Karpas-422 (cell line): ENCODE results near the gene TOR3A. TPM values are rescaled to one million over a fixed set of nuclear protein-coding genes. Genes with fewer than 3 reads are reported as not detected.

Experiments used
- DNase-seq: peaks from one replicate; pipeline ENCODE4 v3.0.0-alpha.2; 2015
- H2AFZ ChIP-seq: fragments of 200-600 bp; sonication (generic); 2 replicates; pipeline ENCODE4 v1.6.1; 2014; ENCODE audit warnings: antibody characterized with exemption, low read length, mixed read lengths
- H3K27ac ChIP-seq: fragments of 200-600 bp; sonication (generic); 2 replicates; pipeline ENCODE4 v1.5.1; 2014; ENCODE audit warnings: mild to moderate bottlenecking, low read length, moderate library complexity
- H3K27me3 ChIP-seq: fragments of 200-600 bp; sonication (generic); 2 replicates; pipeline ENCODE4 v1.6.1; 2014; ENCODE audit warnings: low read length, mixed read lengths
- H3K36me3 ChIP-seq: fragments of 200-600 bp; sonication (generic); 2 replicates; pipeline ENCODE4 v1.6.1; 2014; ENCODE audit warnings: low read length, mixed read lengths; ENCODE audit not compliant: insufficient read depth
- H3K4me1 ChIP-seq: fragments of 200-600 bp; sonication (generic); 2 replicates; pipeline ENCODE4 v1.6.1; 2014; ENCODE audit warnings: mild to moderate bottlenecking, low read length, mixed read lengths
- H3K4me2 ChIP-seq: fragments of 200-600 bp; sonication (generic); 2 replicates; pipeline ENCODE4 v1.6.1; 2014; ENCODE audit warnings: low read length, low read depth, mild to moderate bottlenecking; ENCODE audit not compliant: poor library complexity, severe bottlenecking
- H3K4me3 ChIP-seq: fragments of 200-600 bp; sonication (generic); 2 replicates; pipeline ENCODE4 v1.5.1; 2014; ENCODE audit warnings: mild to moderate bottlenecking, antibody characterized with exemption, low read length, mixed read lengths
- H3K79me2 ChIP-seq: fragments of 200-600 bp; sonication (generic); 2 replicates; pipeline ENCODE4 v1.6.1; 2014; ENCODE audit warnings: mild to moderate bottlenecking, low read length, mixed read lengths
- H3K9ac ChIP-seq: fragments of 200-600 bp; sonication (generic); 2 replicates; pipeline ENCODE4 v1.6.0; 2014; ENCODE audit warnings: low read length
- H3K9me2 ChIP-seq: fragments of 200-600 bp; sonication (generic), shearing (Covaris generic); replicated peaks from 2 replicates; pipeline ENCODE4 v1.6.0; 2014; ENCODE audit warnings: mild to moderate bottlenecking, low read length, moderate library complexity; ENCODE audit not compliant: insufficient read depth
- H3K9me3 ChIP-seq: fragments of 300-700, 200-600 bp; sonication (generic); 2 replicates; pipeline ENCODE4 v1.6.1; 2014; ENCODE audit warnings: low read length, mixed read lengths
- H4K20me1 ChIP-seq: fragments of 200-600 bp; sonication (generic); 2 replicates; pipeline ENCODE4 v1.6.1; 2014; ENCODE audit warnings: mild to moderate bottlenecking, antibody characterized with exemption, low read length, low read depth; ENCODE audit not compliant: insufficient read depth
- total RNA-seq: library from RNA; depleted of rRNA; stranded (reverse); fragments of >200 nt; shearing (Covaris generic); gene quantifications from 2 replicates; pipeline ENCODE4 v1.2.3, GENCODE V29; 2014; ENCODE audit warnings: low replicate concordance

TOR3A gene
- total RNA-seq, 1 experiment from 2014 or later: 83.1 TPM

DNA sequence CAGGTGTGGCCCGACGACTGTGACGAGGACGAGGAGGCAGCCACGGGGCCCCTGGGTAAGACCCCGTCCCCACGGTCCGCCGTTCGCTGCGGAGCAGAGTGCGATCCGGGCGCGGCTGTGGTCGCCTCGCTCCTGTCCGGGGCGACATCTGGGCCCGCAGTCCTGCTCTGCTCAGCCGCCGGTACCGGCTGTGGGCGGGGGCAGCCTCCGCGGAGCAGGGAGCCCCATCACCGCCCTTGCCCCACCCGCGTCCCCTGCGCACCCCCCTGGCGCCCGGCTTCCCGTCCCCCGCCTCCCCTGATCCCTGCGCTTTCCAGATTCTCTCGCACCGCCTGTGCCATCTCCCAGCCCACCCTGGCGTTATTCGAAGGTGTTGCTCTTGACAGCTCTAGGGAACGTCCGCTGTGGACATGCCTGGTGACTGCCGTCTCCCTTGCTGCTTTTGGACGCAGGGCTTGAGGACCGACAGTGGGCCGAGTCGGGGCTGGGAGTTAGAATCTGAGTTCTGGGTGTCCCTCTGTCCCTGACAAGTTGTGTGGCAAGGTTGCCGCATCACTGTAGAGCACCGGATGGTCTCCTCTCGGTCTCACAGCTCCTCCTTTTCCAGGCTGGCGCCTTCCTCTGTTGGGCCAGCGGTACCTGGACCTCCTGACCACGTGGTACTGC, 596 bp downstream of the TOR3A start:
- Histone ChIP-seq H3K27ac (peak overlapping the region; percentile 91), H3K9ac (peak overlapping the region; percentile 99), H3K36me3 (peaks cover 13% of the 10 kb centered on the region), H2AFZ (no peak overlapping the region; the same call in 1 of the 2 replicates), H3K4me2 (peak overlapping the region; percentile 92), H3K9me2 (no peaks in the 10 kb centered on the region), H3K27me3 (no peaks in the 10 kb centered on the region), H3K4me3 (peak overlapping the region; percentile 94), H3K9me3 (no peaks in the 10 kb centered on the region), H3K79me2 (peaks cover 43% of the 10 kb centered on the region), H3K4me1 (peaks cover 55% of the 10 kb centered on the region), H4K20me1 (peaks cover 7% of the 10 kb centered on the region; the same call in 1 of the 2 replicates)
- peak; percentile 75 for DNase-seq

DNA sequence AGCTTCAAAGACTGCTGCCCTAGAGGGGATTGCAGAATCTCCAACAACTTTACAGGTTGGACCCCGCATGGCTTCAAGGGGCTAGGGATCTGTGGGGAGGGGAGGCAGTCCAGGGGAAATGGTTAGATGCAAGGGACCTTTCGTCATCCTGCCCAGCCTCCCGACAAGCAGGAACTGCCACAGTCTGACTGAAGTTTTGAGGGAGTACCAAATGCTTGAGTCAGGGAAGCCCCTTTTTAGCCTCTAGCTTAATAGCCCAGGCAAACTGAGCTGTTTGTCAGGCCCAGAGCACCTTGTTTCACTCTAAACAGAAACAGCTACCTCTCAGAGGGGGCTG, 1.1 kb downstream of the TOR3A start:
- Histone ChIP-seq H3K9ac (peak overlapping the region; percentile 99), H2AFZ (no peak overlapping the region), H4K20me1 (peaks cover 10% of the 10 kb centered on the region; the same call in 1 of the 2 replicates), H3K79me2 (peaks cover 46% of the 10 kb centered on the region), H3K9me2 (no peaks in the 10 kb centered on the region), H3K9me3 (no peaks in the 10 kb centered on the region), H3K4me1 (peaks cover 60% of the 10 kb centered on the region), H3K27ac (peak overlapping the region; percentile 91), H3K4me2 (peak overlapping the region; percentile 92), H3K27me3 (no peaks in the 10 kb centered on the region), H3K4me3 (peak overlapping the region; percentile 94), H3K36me3 (peaks cover 16% of the 10 kb centered on the region)
- DNase-seq: peak; percentile 71

DNA sequence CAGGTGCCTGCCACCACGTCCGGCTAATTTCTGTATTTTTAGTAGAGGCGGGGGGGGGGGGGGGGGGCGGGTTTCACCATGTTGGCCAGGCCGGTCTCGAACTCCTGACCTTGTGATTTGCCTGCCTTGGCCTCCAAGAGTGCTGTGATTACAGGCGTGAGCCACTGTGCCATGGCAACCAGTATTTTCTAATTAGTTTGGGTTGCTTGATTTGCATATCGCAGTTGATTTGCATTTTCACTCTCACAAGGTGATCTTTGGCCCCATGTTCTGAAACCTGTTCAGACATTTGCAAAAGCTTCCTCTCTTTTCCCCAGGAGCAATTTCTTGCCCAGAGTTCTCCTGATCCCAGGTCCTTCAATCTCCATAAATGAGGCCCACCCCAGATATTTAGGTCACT, 1.7 kb downstream of the TOR3A start:
- no peaks in the 10 kb centered on the region for H3K27me3 ChIP-seq
- DNase-seq: peak; percentile 89
- H3K4me2 ChIP-seq: peak overlapping the region; percentile 92
- H3K4me1 ChIP-seq: peaks cover 66% of the 10 kb centered on the region
- no peak overlapping the region for H2AFZ ChIP-seq
- peaks cover 10% of the 10 kb centered on the region; the same call in 1 of the 2 replicates for H4K20me1 ChIP-seq
- peak overlapping the region; percentile 99 for H3K9ac ChIP-seq
- peaks cover 20% of the 10 kb centered on the region for H3K36me3 ChIP-seq
- no peaks in the 10 kb centered on the region for H3K9me3 ChIP-seq
- H3K4me3 ChIP-seq: peak overlapping the region; percentile 94
- H3K79me2 ChIP-seq: peaks cover 49% of the 10 kb centered on the region
- no peaks in the 10 kb centered on the region for H3K9me2 ChIP-seq
- peak overlapping the region; percentile 93 for H3K27ac ChIP-seq

DNA sequence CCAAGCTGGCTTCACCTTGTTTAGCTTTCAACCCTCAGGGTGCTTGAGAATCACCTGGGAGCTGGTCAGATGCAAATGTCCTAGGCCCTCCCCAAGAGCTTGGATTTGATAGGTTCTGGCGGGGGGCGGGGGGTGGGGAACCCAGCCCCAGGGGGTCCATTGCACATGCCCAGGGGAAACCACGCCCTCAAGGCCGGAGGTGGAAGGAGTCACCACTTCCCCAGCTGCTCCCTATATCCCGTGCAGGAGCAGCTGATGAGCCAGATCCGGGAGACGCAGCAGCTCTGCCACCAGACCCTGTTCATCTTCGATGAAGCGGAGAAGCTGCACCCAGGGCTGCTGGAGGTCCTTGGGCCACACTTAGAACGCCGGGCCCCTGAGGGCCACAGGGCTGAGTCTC, 5.8 kb downstream of the TOR3A start:
- peak overlapping the region; percentile 88 for H3K27ac ChIP-seq
- peaks cover 49% of the 10 kb centered on the region for H3K36me3 ChIP-seq
- H3K79me2 ChIP-seq: peaks cover 66% of the 10 kb centered on the region
- no peak overlapping the region for H2AFZ ChIP-seq
- H3K9me3 ChIP-seq: no peaks in the 10 kb centered on the region
- H3K27me3 ChIP-seq: no peaks in the 10 kb centered on the region
- H4K20me1 ChIP-seq: peaks cover 10% of the 10 kb centered on the region; the same call in 1 of the 2 replicates
- H3K4me3 ChIP-seq: peak overlapping the region; percentile 57
- H3K4me1 ChIP-seq: peaks cover 85% of the 10 kb centered on the region
- peak overlapping the region; percentile 54 for H3K9ac ChIP-seq
- peak; percentile 89 for DNase-seq
- H3K4me2 ChIP-seq: peak overlapping the region; percentile 59
- H3K9me2 ChIP-seq: no peaks in the 10 kb centered on the region

DNA sequence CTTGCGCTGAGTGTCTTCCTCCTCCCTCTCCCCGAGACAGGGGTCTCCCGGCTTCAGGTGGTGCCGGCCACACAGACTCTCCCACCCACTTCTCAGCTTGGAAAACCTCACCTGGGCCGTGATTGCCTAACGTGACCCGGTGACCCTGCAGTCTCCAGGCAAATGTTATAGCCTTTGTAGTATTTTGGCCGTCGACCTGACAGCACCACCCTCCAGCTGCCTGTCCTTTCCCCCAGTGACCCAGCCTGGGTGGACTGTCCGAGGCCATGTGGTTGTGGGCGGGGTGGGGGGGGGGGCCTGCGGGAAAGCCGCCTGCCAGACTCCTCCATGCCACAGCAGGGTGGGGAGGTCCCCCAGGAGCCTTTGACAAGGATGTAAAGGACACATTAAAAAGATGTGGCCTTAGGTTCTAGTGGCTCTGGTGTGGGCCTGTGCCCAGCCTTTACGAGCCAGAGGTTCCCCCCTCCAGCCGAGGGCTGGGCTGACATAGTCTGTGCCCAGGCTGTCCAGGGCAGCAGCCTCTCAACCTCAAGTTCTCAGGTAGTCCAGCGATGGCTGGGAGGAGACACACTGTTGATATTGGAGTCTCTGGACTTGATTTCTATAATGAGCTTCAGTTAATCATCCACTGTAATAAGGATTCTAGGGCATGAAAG, 8.1 kb downstream of the TOR3A start:
- H3K36me3 ChIP-seq: peaks cover 65% of the 10 kb centered on the region
- peaks cover 67% of the 10 kb centered on the region for H3K4me1 ChIP-seq
- no peak overlapping the region for H3K4me2 ChIP-seq
- peaks cover 45% of the 10 kb centered on the region for H3K79me2 ChIP-seq
- no peaks in the 10 kb centered on the region for H3K9me3 ChIP-seq
- DNase-seq: no peak
- no peak overlapping the region for H2AFZ ChIP-seq
- no peaks in the 10 kb centered on the region for H3K27me3 ChIP-seq
- peak overlapping the region; percentile 88 for H3K27ac ChIP-seq
- no peaks in the 10 kb centered on the region for H3K9me2 ChIP-seq
- H4K20me1 ChIP-seq: peaks cover 10% of the 10 kb centered on the region; the same call in 1 of the 2 replicates
- no peak overlapping the region for H3K4me3 ChIP-seq
- H3K9ac ChIP-seq: no peak overlapping the region

DNA sequence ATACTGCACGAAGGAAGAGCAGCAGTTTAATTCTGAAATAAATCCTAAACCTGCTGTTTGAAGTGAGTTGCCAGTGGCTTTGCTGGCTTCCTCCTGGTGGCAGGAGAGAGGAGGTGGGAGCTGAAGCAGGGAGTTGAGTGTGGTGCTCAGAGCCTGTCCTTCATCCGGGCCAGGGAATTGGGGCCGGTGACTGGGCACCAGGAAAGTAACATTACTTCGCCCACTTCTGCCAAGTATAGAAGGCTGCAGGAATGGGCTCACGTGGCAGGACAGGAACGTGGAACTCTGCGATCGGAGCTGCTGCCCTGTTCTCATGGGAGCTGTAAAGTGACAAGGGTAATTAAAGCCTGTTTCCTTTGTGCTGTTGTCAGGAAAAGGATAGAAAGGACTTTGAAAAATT, 8.7 kb downstream of the TOR3A start:
- Histone ChIP-seq H3K27me3 (no peaks in the 10 kb centered on the region), H3K27ac (peak overlapping the region; percentile 67; the same call in 1 of the 2 replicates), H3K4me3 (no peak overlapping the region), H2AFZ (no peak overlapping the region), H3K36me3 (peaks cover 66% of the 10 kb centered on the region), H3K9me2 (no peaks in the 10 kb centered on the region), H3K4me2 (no peak overlapping the region), H3K79me2 (peaks cover 42% of the 10 kb centered on the region), H3K9me3 (no peaks in the 10 kb centered on the region), H3K4me1 (peaks cover 63% of the 10 kb centered on the region), H3K9ac (no peak overlapping the region), H4K20me1 (peaks cover 8% of the 10 kb centered on the region; the same call in 1 of the 2 replicates)
- no peak for DNase-seq

DNA sequence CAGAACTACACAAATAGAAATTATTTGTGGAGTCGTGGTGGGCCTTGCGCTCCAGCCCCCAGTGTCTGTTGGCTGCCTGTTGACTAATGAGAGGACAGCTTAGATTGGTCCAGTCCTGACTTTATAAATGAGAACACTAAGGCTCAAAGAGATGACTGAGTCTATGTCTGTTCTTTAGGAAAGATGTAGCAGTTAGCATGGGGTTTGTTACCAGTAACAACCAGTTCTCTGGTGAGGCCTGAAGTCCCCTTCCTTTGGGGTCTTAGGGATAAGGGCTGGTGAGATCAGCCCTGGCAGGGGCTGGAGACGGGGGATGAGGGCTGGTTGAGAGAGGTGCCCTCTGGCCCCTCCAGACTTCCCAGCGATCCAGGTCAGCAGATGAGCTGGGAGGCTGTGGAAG, 9.1 kb downstream of the TOR3A start:
- peaks cover 38% of the 10 kb centered on the region for H3K79me2 ChIP-seq
- H4K20me1 ChIP-seq: peaks cover 7% of the 10 kb centered on the region; the same call in 1 of the 2 replicates
- peak overlapping the region; percentile 67; the same call in 1 of the 2 replicates for H3K27ac ChIP-seq
- no peak overlapping the region for H3K4me3 ChIP-seq
- H3K36me3 ChIP-seq: peaks cover 66% of the 10 kb centered on the region
- no peaks in the 10 kb centered on the region for H3K9me2 ChIP-seq
- no peaks in the 10 kb centered on the region for H3K9me3 ChIP-seq
- H3K4me1 ChIP-seq: peaks cover 59% of the 10 kb centered on the region
- no peak overlapping the region for H3K4me2 ChIP-seq
- H2AFZ ChIP-seq: no peak overlapping the region
- DNase-seq: no peak
- no peaks in the 10 kb centered on the region for H3K27me3 ChIP-seq
- H3K9ac ChIP-seq: peak overlapping the region; percentile 17; the same call in 1 of the 2 replicates

DNA sequence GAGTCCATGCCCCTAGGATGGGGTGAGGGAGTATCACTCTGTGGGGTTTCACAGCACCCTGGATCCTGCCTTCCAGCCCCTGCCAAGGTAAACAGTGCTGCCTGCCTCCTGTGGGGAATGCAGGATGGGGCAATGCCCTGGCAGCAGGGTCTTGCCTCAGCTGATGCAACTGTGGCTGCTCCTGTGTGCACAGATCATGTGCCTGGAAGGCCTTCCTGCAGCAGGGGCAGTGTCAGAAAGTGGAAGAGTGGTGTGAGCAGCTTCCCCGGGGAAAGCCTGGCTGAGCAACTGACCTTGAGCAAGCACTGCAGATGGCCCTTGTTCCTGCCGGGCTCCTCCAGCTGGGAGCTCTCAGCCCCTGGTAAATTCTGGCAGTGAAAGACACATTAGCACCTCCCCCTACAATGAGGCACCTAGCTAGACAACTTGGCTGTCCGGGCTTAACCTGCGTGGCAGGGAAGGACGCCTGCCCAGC, 9.9 kb downstream of the TOR3A start:
- H3K27ac ChIP-seq: peak overlapping the region; percentile 67
- H3K9me2 ChIP-seq: no peaks in the 10 kb centered on the region
- peak overlapping the region; percentile 17; the same call in 1 of the 2 replicates for H3K9ac ChIP-seq
- peaks cover 53% of the 10 kb centered on the region for H3K4me1 ChIP-seq
- peaks cover 7% of the 10 kb centered on the region; the same call in 1 of the 2 replicates for H4K20me1 ChIP-seq
- no peak overlapping the region for H3K4me2 ChIP-seq
- DNase-seq: no peak
- no peak overlapping the region for H3K4me3 ChIP-seq
- no peaks in the 10 kb centered on the region for H3K27me3 ChIP-seq
- H3K9me3 ChIP-seq: no peaks in the 10 kb centered on the region
- no peak overlapping the region for H2AFZ ChIP-seq
- H3K79me2 ChIP-seq: peaks cover 34% of the 10 kb centered on the region
- peaks cover 67% of the 10 kb centered on the region for H3K36me3 ChIP-seq
